Right forelimb (tissue), 1 donor: ENCODE results near the gene GSTM3.
"Not testable (repeated sequence)": the region's sequence is repeated elsewhere in the genome, so short reads cannot be mapped to it uniquely, and the experiment has no call there.

ENCODE experiments used
- DNase-seq: peaks from one replicate; pipeline ENCODE4 v3.0.0-alpha.2; 2018

The GSTM3 gene

GRCh38 chr1:109773900-109774485, 33.2 kb upstream of the GSTM3 start:
- DNase-seq: no peak

DNA sequence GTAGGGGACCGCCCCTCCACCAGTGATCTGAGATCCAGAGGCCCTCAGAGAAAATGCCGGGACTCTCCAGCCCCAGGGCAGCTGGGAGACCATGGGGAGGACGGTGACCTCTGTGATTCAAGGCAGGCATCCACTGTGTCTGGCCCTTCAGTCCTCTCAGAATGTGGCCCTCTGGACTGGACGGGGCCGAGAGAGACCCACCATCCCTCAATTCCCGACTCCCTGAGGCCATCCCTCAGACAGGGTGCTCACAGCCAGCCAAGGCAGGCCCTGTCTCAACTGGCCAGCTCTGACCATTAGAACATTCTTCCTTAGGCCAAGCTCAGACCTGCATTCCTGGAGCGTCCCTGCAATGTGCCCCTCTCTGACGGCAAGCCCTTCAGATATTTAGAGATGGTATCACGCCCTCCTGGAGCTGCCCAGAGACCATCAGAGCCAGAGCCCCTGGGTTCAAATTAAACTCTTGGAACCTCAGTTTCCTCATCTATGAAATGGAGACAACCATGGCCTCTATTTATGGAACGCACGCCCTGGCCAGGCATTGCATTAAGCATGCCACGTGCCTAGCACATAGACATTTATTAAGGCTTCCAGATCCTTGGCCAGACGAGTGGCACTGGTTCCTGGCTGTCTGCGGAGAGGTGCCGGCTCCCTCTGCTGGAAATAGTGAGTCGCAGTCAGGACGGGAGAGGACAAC, 32.5 kb upstream of the GSTM3 start:
- DNase-seq: peak; percentile 85

DNA sequence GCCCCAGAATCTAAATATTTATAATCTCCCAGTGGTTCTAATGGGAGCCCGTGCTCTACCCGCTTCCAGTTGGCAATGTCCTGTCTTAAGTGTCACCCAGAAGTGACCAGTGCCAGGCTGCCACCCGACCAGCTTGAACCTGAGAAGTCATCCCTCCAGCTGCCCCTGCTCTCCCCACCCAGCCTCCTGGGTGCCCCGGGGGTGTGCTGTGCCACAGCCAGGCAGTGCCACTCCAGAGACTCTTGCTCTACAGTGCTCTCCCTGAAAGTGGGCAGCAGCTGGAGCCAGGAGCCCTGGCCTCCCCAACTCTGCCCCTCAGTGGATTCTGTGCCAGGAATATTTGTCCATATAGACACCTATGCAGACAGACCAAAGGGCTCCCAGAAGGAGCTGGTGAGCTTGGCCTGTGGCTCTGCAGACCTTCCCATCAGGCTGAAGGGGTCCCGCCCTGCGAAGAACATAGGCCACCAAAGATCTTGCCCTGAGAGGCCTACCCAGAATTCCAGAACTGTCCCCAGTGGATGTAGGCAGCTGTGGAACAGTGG, 31.9 kb upstream of the GSTM3 start:
- no peak for DNase-seq

DNA sequence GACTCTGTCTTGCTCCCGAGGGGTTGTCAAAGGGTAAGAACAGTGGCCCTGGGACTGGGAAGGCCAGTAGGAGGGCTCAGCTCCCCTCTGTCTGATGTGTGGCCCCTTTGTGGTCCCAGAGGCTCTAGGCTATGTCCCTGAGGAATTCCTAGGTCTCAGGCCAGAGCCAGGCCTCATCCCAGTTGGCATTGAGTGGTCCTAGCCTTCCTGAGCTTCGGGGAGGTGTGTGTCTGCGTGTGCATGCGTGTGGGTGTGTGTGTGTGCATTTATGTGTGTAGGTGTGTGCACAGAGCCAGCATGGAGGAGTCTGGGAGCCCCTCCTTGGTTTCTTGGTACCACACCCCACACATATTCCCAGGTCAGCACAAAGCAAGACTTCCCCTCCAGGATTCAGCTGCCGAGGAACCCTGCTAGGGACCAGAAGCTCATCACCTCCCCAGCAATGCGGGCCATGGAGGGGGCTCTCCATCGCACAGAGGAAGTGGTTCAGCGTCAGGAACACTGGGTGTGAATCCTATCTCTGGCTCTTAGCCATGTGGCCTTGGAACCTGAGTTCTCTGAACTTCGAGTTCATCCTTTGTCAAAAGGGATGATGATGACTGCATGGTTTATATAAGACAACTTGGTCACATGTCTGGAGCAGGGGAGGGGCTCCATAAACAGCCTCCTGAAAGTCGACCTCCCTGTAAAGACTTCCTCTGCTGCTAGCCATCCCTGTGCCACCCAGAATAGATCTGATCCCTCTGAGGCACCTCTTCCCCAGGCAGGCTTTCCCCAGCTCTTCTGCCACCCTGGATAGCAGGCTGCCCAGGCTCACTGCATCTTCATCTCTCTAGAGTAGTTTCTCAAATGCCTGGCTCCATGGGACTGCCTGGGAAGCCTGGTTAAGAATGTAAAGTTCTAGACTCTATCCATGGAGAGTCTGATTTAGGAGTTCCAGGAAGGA, 31.1 kb upstream of the GSTM3 start:
- DNase-seq: no peak

DNA sequence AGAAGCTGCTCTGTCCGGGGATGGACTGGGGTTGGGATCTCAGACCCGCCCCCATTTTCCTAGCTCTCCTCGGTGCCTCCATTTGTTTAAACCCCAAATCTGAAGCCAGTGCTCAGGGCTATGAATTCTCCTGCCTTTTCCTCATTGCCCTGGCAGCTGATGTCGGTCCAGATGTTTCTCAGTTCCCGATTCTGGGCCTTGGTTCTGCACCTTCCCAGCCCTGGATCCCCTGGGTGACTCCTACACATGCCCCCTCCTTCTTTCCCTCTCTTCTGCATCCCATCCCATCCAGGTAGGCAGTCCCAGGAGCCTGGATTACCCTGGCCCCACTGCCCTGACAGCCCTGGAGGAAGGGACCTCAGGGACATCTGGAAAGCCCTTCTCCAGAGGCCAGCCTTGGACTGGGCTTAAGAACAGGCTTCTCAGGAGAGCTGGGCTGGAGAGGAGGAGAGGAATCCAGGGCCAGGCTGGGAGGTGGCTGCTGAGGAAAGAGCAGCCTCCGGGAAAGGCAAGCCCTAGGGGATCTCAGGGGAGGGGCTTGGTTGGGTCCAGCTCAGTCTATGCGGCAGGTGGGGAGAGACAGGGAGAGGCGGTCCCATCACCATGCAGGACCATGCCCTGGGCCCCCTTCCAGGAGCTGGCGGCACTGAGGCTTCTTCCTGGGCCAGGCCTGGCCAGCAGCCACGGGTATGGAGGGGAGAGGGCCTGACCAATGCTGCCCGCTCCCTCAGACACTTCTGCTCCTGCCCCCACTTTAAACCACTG, 29.7 kb upstream of the GSTM3 start:
- DNase-seq: no peak

DNA sequence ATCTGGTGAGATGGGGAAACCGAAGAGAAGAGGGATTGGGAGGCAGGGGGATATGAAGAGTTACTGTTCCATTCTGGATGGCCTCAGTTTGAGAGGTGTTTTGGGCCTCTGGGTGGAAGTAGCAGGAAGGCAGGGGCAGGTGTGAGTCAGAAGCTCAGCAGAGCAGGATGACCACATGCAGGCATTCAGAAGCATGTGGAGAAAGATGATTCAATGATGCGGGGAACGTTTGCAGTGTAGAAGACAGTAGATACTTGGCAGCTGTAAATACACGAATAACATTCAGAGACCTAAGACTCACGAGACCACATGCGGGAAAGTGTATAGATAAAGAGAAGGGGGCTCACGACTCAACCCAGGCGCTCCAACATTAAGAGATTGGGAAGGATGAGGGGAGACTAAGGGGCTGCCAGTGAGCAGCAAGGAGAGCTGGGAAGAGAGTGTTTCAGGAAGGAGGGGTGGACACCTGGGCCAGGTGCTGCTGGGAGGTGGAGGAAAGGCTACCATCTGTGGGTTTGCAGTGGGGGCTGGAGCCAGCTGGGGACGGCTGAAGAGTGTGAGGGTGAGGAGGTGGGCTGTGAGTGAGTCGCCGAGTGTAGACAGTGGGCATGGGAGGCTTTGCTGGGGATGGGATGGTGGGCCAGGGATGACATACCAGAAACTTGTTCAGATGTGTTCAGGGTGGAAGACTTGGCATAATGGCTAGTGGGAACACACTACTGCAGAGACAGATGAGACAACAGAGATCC, 28.7 kb upstream of the GSTM3 start:
- no peak for DNase-seq

DNA sequence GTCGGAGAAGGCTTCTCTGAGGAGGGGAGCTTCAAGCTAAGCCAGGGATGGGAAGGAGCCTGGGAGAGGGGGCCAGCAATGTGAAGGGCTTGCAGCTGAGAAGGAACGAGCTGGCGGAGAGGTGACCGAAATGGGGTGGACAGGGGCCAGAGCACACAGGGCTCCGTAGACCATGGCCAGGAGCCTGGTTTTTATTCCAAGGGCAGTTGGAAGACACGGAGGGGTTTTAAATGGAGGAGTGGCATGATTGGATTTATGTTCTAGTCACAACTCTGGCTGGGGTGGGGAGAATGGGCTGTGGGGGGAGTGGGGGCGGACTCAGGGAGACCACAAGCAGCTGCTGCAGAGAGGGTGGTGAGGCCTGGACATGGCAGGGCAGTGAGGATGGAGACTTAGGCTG, 28.0 kb upstream of the GSTM3 start:
- DNase-seq: no peak

DNA sequence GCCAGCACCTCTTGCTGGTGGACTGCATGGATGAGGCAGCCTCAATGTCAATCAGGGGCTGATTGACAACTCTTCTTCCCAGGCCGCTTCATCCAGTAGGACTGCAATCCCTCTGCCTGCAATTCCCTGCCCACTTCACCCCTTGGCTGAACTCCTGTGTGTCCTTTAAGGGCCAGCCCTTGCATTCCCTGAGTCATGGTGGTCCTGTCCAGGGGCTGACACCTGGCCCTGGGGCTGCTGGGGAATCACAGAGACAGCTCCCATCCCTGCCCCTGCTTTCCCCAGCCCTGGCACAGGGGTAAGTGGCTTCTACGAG, 27.5 kb upstream of the GSTM3 start:
- no peak for DNase-seq

- no peak for DNase-seq
Measured at GRCh38 chr1:109767637-109768334, 26.9 kb upstream of the GSTM3 start.

DNA sequence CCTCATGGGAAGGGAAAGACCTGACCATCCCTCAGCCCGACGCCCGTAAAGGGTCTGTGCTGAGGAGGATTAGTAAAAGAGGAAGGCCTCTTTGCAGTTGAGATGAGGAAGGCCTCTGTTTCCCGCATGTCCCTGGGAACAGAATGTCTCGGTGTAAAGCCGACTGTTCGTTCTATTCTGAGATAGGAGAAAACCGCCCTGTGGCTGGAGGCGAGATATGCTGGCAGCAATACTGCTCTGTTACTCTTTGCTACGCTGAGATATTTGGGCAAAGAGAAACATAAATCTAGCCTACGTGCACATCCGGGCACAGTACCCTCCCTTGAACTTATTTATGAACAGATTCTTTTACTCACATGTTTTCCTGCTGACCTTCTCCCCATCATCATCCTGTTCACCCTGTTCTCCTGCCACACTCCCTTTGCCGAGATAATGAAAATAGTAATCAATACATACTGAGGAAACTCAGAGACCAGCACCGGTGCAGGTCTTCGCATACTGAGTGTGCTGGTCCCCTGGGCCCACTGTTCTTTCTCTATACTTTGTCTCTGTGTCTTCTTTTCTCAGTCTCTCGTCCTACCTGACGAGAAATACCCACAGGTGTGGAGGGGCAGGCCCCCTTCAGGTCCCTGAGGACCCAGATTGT, 26.3 kb upstream of the GSTM3 start:
- DNase-seq: not testable (repeated sequence)

DNA sequence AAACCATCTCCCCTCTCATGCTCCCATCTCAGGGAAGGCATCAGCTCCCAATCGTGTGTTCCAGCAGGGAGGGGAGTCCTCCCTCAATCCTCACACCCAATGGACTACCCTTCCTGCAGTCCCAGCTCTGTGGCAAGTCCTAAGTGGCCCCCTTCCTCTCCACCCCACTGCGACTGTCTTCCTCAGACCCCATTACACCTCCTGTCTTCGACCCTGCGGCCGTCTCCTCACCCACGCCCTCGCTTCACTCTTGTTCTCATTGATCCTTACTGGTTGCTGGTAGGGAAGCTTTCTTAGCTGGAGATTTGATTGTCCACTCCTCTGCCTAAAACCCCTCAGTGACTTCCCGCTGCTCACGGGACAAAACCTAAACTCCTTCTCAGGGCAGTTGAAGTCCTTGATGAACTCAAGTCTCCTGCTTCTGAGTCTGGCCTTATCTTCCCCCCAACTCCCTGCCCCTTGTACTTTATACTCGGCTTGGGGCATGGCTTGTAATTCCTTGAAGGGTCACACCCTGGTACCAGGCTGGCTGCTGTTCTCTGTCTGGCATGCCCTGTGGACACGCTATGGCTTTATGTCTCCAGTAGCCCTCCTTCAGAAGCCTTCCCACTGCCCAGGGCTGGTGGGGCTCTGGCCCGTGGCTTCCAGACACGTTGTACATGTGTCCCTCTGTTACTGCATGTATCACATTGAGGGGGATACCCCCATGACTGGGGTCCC, 25.2 kb upstream of the GSTM3 start:
- DNase-seq: no peak

DNA sequence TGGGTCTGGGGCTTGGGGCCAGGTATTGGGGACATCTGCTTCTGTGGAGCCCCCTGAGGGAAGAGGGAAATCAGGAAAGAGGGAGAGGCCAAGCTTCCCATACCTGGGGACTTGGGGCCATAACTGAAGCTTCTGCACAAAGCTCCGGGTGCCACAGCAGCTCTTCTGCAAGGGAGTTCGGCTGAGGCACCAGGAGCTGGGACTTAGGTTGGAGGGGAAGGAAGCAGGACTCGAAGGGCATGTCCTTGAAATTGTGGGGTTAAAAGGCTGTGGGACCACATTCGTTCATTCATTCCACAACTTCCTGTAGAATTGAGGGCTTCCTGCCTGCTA, 24.6 kb upstream of the GSTM3 start:
- no peak for DNase-seq

GRCh38 chr1:109764561-109765482, 24.0 kb upstream of the GSTM3 start:
- no peak for DNase-seq

DNA sequence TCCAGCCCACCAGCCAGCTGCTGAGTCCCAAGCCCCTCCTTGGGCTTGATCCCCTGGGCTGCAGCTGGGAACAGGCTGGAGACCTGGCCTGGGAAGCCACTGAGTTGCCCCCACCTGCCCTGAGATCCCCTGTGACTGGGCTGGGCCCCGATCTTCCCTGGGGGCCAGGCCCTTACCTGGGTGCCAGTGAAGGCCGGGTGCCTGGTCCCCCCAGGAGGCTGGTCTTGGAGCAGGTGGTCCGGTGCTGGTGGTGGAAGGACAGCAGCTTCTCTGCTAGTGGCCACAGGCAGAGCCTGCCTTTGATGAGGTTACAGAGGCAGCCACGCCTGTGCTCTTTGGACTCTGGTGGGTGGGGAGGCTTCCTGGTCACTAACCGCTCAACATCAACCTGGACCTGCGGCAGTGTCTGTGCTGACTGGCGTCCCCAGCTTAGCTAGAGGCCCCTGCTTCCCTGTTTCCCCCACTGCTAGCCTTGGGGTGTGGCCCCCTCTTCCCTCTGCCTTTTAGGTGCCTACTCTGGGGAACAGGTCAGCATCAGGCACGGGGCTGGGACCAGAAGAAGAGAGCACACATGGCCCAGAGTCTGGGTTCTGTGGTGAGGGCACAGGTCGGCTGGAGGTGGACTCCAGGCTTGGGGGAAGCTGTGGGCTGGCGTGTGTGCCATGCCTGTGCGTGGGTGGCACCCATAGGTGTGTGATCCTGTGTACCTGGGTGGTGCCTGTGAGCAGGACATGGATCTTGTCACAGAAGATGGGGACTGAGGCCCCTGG, 23.0 kb upstream of the GSTM3 start, which contains the start of gene EPS8L3:
EPS8L3 (minus strand) TSS at position 278 of the 770 bp plus-strand sequence. CDS start 2,174 bp downstream, outside the sequence.
- DNase-seq: no peak

GRCh38 chr1:109762821-109763645, 22.2 kb upstream of the GSTM3 start:
- no peak for DNase-seq

DNA sequence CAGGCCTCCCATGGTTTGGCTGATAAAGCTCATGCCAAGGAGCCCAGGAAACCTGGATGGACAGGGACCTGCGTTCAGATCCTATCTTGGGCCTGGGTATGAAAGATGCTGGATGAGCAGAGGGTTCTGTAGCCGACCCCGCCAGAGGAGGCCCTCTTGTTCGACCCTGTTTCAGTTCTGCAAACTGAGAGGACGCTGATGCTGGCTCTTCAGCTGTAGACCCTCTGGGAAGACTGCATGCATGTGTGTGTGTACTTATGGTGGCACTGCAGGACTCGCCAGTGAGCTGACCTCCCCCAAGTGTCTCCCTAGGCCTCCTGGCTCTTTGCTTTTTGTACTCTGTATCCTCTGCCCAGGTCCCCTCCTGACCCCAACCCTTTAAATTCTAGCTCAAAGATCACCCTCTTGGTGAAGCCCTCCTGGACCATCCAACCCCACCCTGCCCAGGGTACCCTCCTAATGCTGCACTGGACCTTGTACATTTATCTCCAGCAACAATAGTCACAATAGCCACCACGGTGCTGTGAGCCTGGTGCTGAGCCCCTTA, 21.3 kb upstream of the GSTM3 start:
- DNase-seq: no peak
